Activated B cell treated with CpG ODN at 0.5 μM for 24 hours (primary cell): Measurements from ENCODE around the gene GNGT2. TPM values are rescaled to one million over a fixed set of nuclear protein-coding genes. Genes with fewer than 3 reads are reported as not detected.

ENCODE experiments used
- ATAC-seq: fragments of 200-7000 bp; cut with Tn5 transposase; one replicate; pipeline ENCODE4 v1.10.0; 2021; ENCODE audit warnings: low read depth, mild to moderate bottlenecking, moderate library complexity
- CTCF ChIA-PET: fragments of 350-600 bp; sonication (Branson Sonifier 250); formaldehyde crosslinking; loops from one replicate; lab custom pipeline; 2021; ENCODE audit warnings: antibody characterized with exemption; lab: Charles Lee
- POLR2A ChIA-PET: fragments of 350-600 bp; sonication (Branson Sonifier 250); formaldehyde crosslinking; loops from one replicate; lab custom pipeline; 2021; ENCODE audit warnings: antibody characterized with exemption; lab: Charles Lee
- DNase-seq: peaks from one replicate; pipeline ENCODE4 v3.0.0; 2022
- H3K27ac Mint-ChIP-seq: one replicate; pipeline ENCODE4 v1.8.0; 2020; ENCODE audit warnings: mixed read lengths
- H3K27me3 Mint-ChIP-seq: one replicate; pipeline ENCODE4 v1.8.0; 2021; ENCODE audit warnings: mixed read lengths
- H3K36me3 Mint-ChIP-seq: one replicate; pipeline ENCODE4 v1.8.0; 2021; ENCODE audit warnings: low read depth, mixed read lengths
- H3K4me1 Mint-ChIP-seq: one replicate; pipeline ENCODE4 v1.8.0; 2021; ENCODE audit warnings: mixed read lengths
- H3K4me3 Mint-ChIP-seq: one replicate; pipeline ENCODE4 v1.8.0; 2020; ENCODE audit warnings: mild to moderate bottlenecking, mixed read lengths
- H3K9me3 Mint-ChIP-seq: one replicate; pipeline ENCODE4 v1.8.0; 2020; ENCODE audit warnings: mixed read lengths
- intact Hi-C: fragments of 100-400 bp; cut with micrococcal nuclease; formaldehyde crosslinking; loops from one replicate; pipeline ENCODE4 v1.15.1; 2024
- total RNA-seq: library from RNA; stranded (reverse); gene quantifications from 2 replicates; pipeline ENCODE4 v1.2.3, GENCODE V29; 2022
- TF ChIP-seq, protein P1 (sequence below): fragments of 200-600 bp; IDR thresholded peaks from one replicate; pipeline ENCODE4 v1.8.0; 2022; ENCODE audit warnings: antibody characterized with exemption, mild to moderate bottlenecking

GNGT2 gene
- total RNA-seq, 1 donor from 2014 or later: 9.8 TPM

DNA sequence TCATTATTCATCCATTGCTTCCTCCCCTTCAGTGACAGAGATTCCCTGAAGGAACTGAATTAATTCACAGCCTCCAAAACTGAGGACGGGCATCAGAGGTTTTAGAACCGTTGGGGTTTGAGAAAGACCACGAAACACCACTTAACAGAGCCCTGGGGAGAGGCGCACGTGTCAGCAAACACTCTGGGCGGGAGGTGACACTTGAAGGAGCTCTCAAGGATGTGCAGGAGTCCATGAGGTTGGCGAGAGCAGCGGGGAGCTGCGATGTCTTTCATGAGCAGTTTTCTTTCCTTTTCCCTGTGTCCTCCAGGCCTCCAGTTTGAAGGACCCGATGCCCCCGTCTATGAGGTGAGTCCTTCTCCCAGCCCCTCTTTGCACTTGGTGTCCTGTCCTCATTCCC is 54.1 kb downstream of the GNGT2 start:
- intact Hi-C loops: no loop called here
- no peak overlapping the region for H3K27ac Mint-ChIP-seq
- TF ChIP-seq, protein P1, sequence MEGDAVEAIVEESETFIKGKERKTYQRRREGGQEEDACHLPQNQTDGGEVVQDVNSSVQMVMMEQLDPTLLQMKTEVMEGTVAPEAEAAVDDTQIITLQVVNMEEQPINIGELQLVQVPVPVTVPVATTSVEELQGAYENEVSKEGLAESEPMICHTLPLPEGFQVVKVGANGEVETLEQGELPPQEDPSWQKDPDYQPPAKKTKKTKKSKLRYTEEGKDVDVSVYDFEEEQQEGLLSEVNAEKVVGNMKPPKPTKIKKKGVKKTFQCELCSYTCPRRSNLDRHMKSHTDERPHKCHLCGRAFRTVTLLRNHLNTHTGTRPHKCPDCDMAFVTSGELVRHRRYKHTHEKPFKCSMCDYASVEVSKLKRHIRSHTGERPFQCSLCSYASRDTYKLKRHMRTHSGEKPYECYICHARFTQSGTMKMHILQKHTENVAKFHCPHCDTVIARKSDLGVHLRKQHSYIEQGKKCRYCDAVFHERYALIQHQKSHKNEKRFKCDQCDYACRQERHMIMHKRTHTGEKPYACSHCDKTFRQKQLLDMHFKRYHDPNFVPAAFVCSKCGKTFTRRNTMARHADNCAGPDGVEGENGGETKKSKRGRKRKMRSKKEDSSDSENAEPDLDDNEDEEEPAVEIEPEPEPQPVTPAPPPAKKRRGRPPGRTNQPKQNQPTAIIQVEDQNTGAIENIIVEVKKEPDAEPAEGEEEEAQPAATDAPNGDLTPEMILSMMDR: no peak
- ChIA-PET CTCF (no interaction called here), POLR2A (no interaction called here)
- no peaks in the 10 kb centered on the region for H3K4me1 Mint-ChIP-seq
- ATAC-seq (no peak), DNase-seq (no peak)
- no peak overlapping the region for H3K4me3 Mint-ChIP-seq
- no peaks in the 10 kb centered on the region for H3K9me3 Mint-ChIP-seq
- H3K36me3 Mint-ChIP-seq: no peaks in the 10 kb centered on the region
- peaks cover 26% of the 10 kb centered on the region for H3K27me3 Mint-ChIP-seq

Other genes with a start within 250 kb of the GNGT2 start
- gene GIP, start 242.0 kb downstream of the GNGT2 start, total RNA-seq: not detected in 2 replicates
- 0.10 and 0.40 TPM in 2 replicates for gene IGF2BP1, start 213.2 kb downstream of the GNGT2 start, total RNA-seq
- 0.05 and 0.09 TPM in 2 replicates for gene B4GALNT2, start 77.8 kb downstream of the GNGT2 start, total RNA-seq
- gene ABI3, start 133 bp upstream of the GNGT2 start, total RNA-seq: 6.5 and 9.7 TPM in 2 replicates
- 0.59 TPM in 1 of 2 replicates, not detected in the other for gene PHOSPHO1, start 20.2 kb upstream of the GNGT2 start, total RNA-seq
- 37.1 and 40.6 TPM in 2 replicates for gene ZNF652, start 151.7 kb upstream of the GNGT2 start, total RNA-seq
- 184 and 214 TPM in 2 replicates for gene PHB1, start 204.3 kb upstream of the GNGT2 start, total RNA-seq